GM18505 (cell line): Measurements from ENCODE around the gene DNAH9.

Experiments used
- ATAC-seq: cut with Tn5 transposase; IDR thresholded peaks from one replicate; pipeline ENCODE4 v1.9.1; 2021; ENCODE audit not compliant: unreplicated experiment
- POLR2A ChIP-seq: IDR thresholded peaks from 4 replicates; pipeline ENCODE4 v1.6.1; 2011; ENCODE audit warnings: borderline replicate concordance; ENCODE audit not compliant: insufficient read depth, insufficient read length; ENCODE audit errors: extremely low read depth

The DNAH9 gene

DNA sequence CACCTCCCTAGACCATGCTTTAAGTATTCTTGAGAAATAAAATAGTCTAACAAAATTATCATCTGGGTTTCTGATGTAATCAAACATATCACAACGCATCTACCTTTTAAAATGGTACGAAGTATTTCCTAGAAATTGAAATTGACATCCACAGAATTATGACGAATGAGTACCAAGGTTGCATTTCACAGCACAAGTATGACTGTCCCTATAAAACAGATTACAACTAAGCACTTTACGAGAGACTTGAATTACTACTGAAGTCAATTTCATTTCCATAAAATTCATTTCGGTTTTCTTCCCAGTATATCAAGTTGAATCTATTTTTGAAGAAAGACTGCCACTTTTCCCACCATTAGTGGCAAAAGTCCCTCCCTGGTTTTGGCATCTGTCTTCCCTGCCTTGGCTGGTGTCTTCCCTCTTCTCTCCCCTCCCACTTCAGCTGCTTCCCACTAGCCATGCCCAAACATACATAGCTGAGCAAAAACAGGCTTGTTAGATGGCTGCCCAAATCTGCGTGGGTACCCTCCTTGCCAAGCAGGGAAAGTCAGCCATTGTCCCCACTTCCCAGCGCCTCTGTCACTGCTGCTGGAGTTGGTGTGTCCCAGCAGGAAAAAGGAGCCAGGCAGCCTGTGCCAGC, 29.2 kb downstream of the DNAH9 start:
- no peak for ATAC-seq
- no peak for TF ChIP-seq POLR2A

DNA sequence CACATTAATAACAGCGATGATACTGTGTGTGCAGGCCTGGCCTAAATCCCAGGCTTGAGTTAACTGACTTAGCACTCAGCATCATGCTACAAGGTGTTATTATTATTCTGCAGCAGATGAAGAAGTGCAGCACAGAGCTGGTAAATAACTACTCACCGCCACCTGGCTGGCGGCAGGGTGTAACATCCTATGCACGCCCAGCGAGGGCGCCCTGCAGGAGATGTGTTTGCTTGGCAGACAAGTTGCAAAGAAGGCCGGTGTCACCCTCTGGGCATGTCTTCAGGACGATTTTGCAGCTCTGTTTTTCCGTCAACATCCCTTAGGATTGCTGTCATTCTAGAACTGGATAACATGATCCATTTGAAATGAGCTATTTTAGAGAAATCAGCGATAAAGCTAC, 30.1 kb downstream of the DNAH9 start:
- ATAC-seq: no peak
- no peak for TF ChIP-seq POLR2A

- no peak for ATAC-seq
- TF ChIP-seq POLR2A: no peak
These were observed 30.6 kb downstream of the DNAH9 start for GRCh38 chr17:11628831-11629230.

DNA sequence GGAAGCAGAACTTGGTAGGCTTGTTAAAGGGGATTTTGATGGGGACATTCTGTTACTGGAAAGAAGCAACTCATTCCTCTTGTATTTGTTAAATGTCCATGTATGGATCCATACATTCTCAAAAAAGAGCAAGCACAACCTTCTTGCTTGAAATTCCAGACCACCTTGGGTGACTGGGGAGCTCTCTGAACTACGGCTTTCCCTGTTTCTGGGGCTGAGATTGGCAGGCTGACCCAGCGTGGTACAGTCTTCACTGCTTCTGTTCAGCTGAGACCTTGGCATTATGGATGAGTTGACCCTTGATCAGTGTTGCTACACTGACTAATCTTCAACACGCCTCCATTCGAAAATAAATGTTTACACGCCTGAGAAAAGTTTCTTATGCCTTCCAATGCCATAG, 38.5 kb downstream of the DNAH9 start:
- no peak for ATAC-seq
- no peak for TF ChIP-seq POLR2A

- TF ChIP-seq POLR2A: no peak
- no peak for ATAC-seq
These were observed 39.5 kb downstream of the DNAH9 start for GRCh38 chr17:11637796-11638195.

- ATAC-seq: no peak
- TF ChIP-seq POLR2A: no peak
These were observed 40.5 kb downstream of the DNAH9 start for GRCh38 chr17:11638700-11639265.

DNA sequence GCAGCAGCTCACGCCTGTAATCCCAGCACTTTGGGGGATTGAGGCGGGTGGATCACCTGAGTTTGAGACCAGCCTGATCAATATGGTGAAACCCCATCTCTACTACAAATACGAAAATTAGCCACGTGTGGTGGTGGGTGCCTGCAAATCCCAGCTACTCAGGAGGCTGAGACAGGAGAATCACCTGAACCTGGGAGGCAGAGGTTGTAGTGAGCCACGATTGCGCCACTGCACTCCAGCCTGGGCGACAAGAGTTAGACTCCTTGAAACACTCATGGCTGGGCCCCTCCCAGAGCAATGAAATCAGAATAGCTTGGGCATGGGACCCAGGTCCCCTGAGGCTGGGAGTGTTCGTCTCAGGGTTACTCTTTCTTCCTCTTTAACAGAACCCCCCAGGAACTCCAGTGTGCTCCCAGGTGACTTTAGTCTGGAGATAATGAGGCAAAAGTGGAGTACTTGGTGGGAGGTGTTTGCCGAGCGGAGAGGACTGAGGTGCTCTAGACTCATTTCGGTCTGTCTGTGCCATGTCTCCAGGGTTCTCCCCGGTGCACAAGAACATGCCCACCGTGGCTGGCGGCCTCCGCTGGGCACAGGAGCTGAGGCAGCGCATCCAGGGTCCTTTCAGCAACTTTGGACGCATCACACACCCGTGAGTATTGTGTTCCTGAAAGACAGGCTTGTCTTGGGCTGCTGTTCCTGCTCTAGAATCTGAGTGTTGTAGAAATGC, 41.6 kb downstream of the DNAH9 start:
- no peak for ATAC-seq
- no peak for TF ChIP-seq POLR2A

DNA sequence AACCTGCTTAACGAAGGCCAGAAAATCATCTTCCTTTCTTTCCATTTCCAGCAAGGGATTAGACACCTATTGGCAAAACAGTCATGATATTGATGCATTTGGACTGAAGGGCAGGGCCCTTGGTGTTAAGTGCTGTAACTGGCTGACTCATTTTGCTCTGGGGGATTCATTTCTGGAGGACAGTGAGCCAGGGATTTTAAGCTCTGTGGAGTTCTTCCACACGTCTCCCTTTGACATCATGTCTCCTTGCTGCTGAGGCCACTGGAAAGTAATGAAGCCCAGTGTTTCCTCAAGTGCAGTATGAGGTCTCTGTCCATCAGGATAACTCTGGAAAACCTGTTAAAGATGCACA, 42.2 kb downstream of the DNAH9 start:
- no peak for TF ChIP-seq POLR2A
- no peak for ATAC-seq

GRCh38 chr17:11641521-11642275, 43.4 kb downstream of the DNAH9 start:
- no peak for TF ChIP-seq POLR2A
- no peak for ATAC-seq

DNA sequence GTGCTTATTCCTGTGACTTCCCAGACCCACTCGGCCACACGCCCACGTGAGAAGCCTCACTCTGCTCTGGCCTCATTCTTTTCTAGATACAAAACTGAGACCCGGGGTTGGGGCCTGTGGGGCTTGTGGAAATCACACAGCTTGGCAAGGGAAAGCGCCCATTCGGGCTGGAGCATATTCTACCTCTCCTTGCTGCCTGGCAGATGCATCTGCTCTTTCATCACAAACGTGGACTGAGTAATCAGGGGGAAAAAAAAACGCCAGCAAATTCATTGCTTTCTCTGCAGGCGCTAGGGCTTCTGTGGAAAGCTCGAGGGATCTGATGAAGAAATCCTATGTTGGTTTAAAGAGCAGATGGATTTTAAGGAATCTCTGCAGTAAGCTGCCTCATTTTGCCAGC, 44.4 kb downstream of the DNAH9 start:
- TF ChIP-seq POLR2A: no peak
- ATAC-seq: no peak

- no peak for TF ChIP-seq POLR2A
- no peak for ATAC-seq
These were observed 45.6 kb downstream of the DNAH9 start for GRCh38 chr17:11643851-11644250.

DNA sequence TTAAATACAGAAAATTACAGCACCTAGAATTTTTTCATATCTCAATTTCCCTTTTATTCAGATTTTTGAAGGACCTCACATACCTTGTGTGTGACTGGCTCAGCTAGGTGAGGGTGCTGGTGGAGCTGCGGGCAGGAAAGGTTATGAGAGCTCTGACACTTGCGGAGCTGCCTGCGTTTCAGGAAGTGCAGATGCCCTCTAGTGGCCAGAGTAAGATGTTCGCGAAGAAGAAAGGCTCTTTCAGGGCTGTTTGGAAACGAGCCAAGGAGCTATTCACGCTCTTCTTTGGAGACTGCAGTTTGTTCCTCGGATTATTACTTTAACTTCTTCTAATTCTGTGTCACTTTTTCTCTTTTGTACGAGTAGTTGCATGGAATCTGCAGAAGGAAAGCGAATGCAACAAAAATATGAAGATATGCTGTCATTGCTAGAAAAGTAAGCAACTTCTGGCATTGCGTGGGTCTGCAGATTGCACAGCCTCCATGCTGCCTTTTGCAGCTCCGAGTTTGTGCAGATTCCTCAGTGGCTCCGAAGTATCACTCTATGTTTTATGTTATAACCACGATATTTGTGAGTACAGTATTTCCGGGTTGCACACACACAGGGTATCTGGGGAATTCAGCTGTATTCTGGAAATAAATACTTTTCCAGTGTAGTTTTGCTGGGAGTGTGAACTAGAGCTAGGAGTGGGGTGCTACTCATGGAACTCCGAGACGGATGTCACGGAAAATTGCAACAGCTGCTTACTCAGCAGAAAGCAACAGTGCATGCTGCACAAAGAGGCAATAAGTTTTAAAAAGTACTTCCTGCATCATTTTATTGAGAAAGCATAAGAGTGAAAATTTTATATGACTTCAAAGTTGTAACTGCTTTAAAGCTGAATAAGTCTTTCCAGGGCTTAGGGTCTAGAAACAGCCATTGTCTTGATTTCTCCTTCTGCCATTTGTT, 46.3 kb downstream of the DNAH9 start:
- no peak for TF ChIP-seq POLR2A

GRCh38 chr17:11645426-11645825, 47.2 kb downstream of the DNAH9 start:
- TF ChIP-seq POLR2A: no peak
- ATAC-seq: no peak

More for the DNA sequence above, 46.3 kb downstream of the DNAH9 start:
- no peak for ATAC-seq

GRCh38 chr17:11651089-11651488, 52.8 kb downstream of the DNAH9 start:
- no peak for TF ChIP-seq POLR2A
- no peak for ATAC-seq
